Body of pancreas (tissue), 4 donors: Measurements from ENCODE around the gene TAS2R60.

ENCODE experiments used
- CTCF ChIP-seq, 7 experiments: fragments of 450-650 bp in 4 of 7; fragments of 200-600 bp in 3 of 7; sonication (generic) in 3 of 7; IDR thresholded peaks; one replicate each; pipeline ENCODE4 v1.5.1; 2016 to 2019; ENCODE audit warnings: antibody characterized with exemption in 7 of 7
- POLR2A ChIP-seq, 3 donors: fragments of 450-650 bp; IDR thresholded peaks; one replicate each; pipeline ENCODE4 v1.6.1; 2016; ENCODE audit warnings: antibody characterized with exemption in 3 of 3, mild to moderate bottlenecking in 2 of 3

GRCh38 chr7:143444785-143445184 is 1.5 kb downstream of the TAS2R60 start:
- TF ChIP-seq CTCF (IDR thresholded peaks at IDR 0.05), result no peak
- TF ChIP-seq POLR2A (IDR thresholded peaks at IDR 0.05), result no peak
